OCI-LY1 (cell line): ENCODE data around the gene NR5A1.

Experiments
- H2AFZ ChIP-seq: fragments of 200-600 bp; sonication (generic), shearing (Covaris generic); 2 replicates; pipeline ENCODE4 v1.6.0; 2014; ENCODE audit warnings: antibody characterized with exemption, mild to moderate bottlenecking, low read length
- H3F3A ChIP-seq: fragments of 200-600 bp; sonication (generic), shearing (Covaris generic); 2 replicates; pipeline ENCODE4 v1.6.0; 2014; ENCODE audit warnings: mild to moderate bottlenecking, antibody characterized with exemption, low read length, moderate library complexity; ENCODE audit not compliant: insufficient read depth
- H3K27ac ChIP-seq: fragments of 200-600 bp; sonication (generic); 2 replicates; pipeline ENCODE4 v1.5.1; 2014; ENCODE audit warnings: low read length, mixed run types, mild to moderate bottlenecking, low read depth; ENCODE audit not compliant: poor library complexity, severe bottlenecking
- H3K27me3 ChIP-seq: fragments of 200-600 bp; sonication (generic); 2 replicates; pipeline ENCODE4 v1.6.0; 2014; ENCODE audit warnings: antibody characterized with exemption, mild to moderate bottlenecking, low read length, moderate library complexity; ENCODE audit not compliant: insufficient read depth
- H3K36me3 ChIP-seq: fragments of 200-600 bp; sonication (generic); 2 replicates; pipeline ENCODE4 v1.6.1; 2014; ENCODE audit warnings: mild to moderate bottlenecking, antibody characterized with exemption, low read length, moderate library complexity, mixed read lengths; ENCODE audit not compliant: insufficient read depth
- H3K4me1 ChIP-seq: fragments of 200-600 bp; sonication (generic); 2 replicates; pipeline ENCODE4 v1.5.1; 2014; ENCODE audit warnings: mild to moderate bottlenecking, low read length, moderate library complexity; ENCODE audit not compliant: insufficient read depth, severe bottlenecking
- H3K4me2 ChIP-seq: fragments of 200-600 bp; sonication (generic), shearing (Covaris generic); 2 replicates; pipeline ENCODE4 v1.6.1; 2014; ENCODE audit warnings: low read length
- H3K4me3 ChIP-seq: fragments of 200-600 bp; sonication (generic); 2 replicates; pipeline ENCODE4 v1.5.1; 2014; ENCODE audit warnings: low read length, low read depth, mild to moderate bottlenecking, mixed read lengths; ENCODE audit not compliant: poor library complexity, severe bottlenecking
- H3K79me2 ChIP-seq: fragments of 200-600 bp; shearing (Covaris generic); 2 replicates; pipeline ENCODE4 v1.6.1; 2016; ENCODE audit warnings: mixed run types, low read length, mixed read lengths; ENCODE audit not compliant: insufficient read depth
- H3K9ac ChIP-seq: fragments of 200-600 bp; sonication (generic), shearing (Covaris generic); 2 replicates; pipeline ENCODE4 v1.6.1; 2014; ENCODE audit warnings: mild to moderate bottlenecking, low read length, mixed read lengths
- H3K9me2 ChIP-seq: fragments of 200-600 bp; sonication (generic), shearing (Covaris generic); 2 replicates; pipeline ENCODE4 v1.6.1; 2014; ENCODE audit warnings: low read depth, mild to moderate bottlenecking, low read length, mixed read lengths
- H3K9me3 ChIP-seq: fragments of 200-600 bp; shearing (Covaris generic); 2 replicates; pipeline ENCODE4 v1.6.1; 2014; ENCODE audit warnings: low read length, mixed read lengths
- H4K20me1 ChIP-seq: fragments of 200-600 bp; sonication (generic), shearing (Covaris generic); 2 replicates; pipeline ENCODE4 v1.6.0; 2016; ENCODE audit warnings: mild to moderate bottlenecking, low read length; ENCODE audit not compliant: insufficient read depth
- EZH2 ChIP-seq: fragments of 200-600 bp; sonication (generic), shearing (Covaris generic); IDR thresholded peaks from 2 replicates; pipeline ENCODE4 v1.8.0; 2017; ENCODE audit warnings: borderline replicate concordance, mixed run types, mild to moderate bottlenecking, antibody characterized with exemption, low read length, moderate library complexity, mixed read lengths
- TF ChIP-seq, protein P1 (sequence below): fragments of 200-600 bp; sonication (generic), shearing (Covaris generic); IDR thresholded peaks from 2 replicates; pipeline ENCODE4 v1.5.1; 2017; ENCODE audit warnings: mild to moderate bottlenecking, antibody characterized with exemption, low read length, moderate library complexity, mixed read lengths

The NR5A1 gene

DNA sequence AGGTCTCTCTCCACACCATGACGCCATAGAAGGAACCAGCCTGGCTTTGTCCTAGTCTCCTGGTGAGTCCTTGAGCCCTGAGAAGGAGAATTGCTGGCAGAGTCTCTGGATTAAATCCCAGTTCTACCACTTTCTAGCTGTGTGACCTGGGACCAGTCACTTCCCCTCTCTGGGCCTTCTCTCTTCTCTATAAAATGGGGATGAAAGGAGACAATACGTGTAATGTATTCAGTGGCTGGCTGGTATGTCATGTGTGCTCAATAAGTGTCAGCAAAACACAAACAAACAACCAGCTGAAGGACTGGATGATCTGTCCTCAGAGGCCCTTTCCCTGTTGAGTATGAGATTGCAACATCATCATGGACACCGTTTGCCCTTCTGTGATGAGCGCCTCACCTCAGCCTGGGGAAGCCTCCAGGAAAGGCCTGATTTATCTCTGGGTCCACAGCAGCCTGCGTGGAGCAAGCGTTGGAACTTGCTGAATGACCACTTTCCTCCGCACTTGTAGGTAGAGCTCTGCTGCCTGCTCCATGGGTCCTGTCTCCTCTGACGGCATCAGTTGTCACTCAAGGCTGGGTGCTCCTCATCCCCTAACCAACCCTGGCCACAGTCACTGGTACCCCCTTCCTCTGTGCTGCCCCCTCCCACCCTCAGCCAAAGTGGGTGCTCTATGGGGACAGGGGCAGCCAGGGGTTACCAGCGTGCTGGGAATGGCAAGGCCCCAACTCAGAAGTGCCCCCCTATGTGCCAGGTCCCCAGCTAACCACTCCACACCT lies 3.6 kb upstream of the NR5A1 start:
- H3K27ac ChIP-seq: no peak overlapping the region
- no peaks in the 10 kb centered on the region for H3K9me2 ChIP-seq
- H2AFZ ChIP-seq: no peak overlapping the region
- no peak overlapping the region for H3K9ac ChIP-seq
- no peaks in the 10 kb centered on the region for H3K9me3 ChIP-seq
- H3K36me3 ChIP-seq: no peaks in the 10 kb centered on the region
- no peak overlapping the region for H3K4me3 ChIP-seq
- H4K20me1 ChIP-seq: no peaks in the 10 kb centered on the region
- no peaks in the 10 kb centered on the region for H3F3A ChIP-seq
- TF ChIP-seq, protein P1, sequence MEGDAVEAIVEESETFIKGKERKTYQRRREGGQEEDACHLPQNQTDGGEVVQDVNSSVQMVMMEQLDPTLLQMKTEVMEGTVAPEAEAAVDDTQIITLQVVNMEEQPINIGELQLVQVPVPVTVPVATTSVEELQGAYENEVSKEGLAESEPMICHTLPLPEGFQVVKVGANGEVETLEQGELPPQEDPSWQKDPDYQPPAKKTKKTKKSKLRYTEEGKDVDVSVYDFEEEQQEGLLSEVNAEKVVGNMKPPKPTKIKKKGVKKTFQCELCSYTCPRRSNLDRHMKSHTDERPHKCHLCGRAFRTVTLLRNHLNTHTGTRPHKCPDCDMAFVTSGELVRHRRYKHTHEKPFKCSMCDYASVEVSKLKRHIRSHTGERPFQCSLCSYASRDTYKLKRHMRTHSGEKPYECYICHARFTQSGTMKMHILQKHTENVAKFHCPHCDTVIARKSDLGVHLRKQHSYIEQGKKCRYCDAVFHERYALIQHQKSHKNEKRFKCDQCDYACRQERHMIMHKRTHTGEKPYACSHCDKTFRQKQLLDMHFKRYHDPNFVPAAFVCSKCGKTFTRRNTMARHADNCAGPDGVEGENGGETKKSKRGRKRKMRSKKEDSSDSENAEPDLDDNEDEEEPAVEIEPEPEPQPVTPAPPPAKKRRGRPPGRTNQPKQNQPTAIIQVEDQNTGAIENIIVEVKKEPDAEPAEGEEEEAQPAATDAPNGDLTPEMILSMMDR: no peak
- no peak for TF ChIP-seq EZH2
- no peaks in the 10 kb centered on the region for H3K79me2 ChIP-seq
- no peaks in the 10 kb centered on the region for H3K4me1 ChIP-seq
- no peaks in the 10 kb centered on the region; the same call in 1 of the 2 replicates for H3K27me3 ChIP-seq
- no peak overlapping the region for H3K4me2 ChIP-seq

DNA sequence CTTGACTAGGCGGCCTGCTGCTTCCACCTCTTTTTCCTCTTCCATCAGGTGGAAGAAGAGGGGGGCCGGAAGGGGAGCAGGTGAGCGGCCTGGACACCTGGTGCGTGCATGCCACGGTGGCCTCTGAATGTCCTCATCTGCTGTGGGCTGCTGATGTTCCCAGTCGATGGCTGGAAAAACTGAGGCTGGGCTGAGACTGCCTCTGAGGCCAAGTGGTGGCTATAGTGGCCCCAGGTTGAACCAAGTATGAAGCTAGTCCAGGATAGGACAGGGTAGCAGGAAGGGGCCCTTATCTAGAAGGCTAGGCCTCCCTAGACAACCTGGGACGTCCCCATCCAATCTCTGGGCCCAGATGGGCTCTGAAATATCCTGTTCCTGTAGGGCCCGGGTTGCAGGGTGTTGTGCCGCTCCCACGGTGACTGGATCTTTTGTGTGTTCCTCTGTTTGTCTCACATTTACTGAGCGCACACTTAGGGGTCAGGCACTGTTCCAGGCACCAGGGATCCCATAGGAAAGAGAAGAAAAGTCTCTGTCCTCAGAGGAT lies 753 bp upstream of the NR5A1 start:
- Histone ChIP-seq H3K79me2 (no peaks in the 10 kb centered on the region), H3K36me3 (no peaks in the 10 kb centered on the region), H3F3A (no peaks in the 10 kb centered on the region), H3K9me3 (no peaks in the 10 kb centered on the region), H3K27ac (no peak overlapping the region), H4K20me1 (no peaks in the 10 kb centered on the region), H3K4me2 (no peak overlapping the region), H3K4me1 (no peaks in the 10 kb centered on the region), H3K9me2 (no peaks in the 10 kb centered on the region), H2AFZ (no peak overlapping the region), H3K9ac (no peak overlapping the region), H3K4me3 (no peak overlapping the region), H3K27me3 (no peaks in the 10 kb centered on the region; the same call in 1 of the 2 replicates)
- TF ChIP-seq, protein P1: no peak
- TF ChIP-seq EZH2: no peak

DNA sequence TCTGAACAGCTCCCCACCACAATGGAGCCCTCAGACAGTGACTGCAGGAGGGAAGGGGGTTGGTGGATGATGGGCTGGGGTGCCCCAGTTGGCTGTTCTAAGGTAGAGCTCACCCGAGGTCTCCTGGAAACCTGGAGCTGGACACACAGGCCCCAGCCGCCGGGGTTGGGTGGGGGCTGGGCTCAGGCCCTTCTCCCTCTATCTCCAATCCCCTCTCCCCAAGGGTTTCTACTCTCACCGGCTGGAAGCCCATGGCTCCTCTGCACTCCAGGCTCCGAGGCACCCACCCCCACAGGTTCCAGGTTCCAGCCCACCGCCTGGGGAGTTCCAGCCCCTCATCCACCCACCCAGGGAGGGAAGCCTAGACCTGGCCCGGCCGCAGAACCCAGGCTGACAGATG lies 766 bp downstream of the NR5A1 start:
- Histone ChIP-seq H3K27ac (no peak overlapping the region), H3K36me3 (no peaks in the 10 kb centered on the region), H3K27me3 (no peaks in the 10 kb centered on the region; the same call in 1 of the 2 replicates), H3K9me2 (no peaks in the 10 kb centered on the region), H3K4me3 (no peak overlapping the region), H2AFZ (no peak overlapping the region), H3K79me2 (no peaks in the 10 kb centered on the region), H4K20me1 (no peaks in the 10 kb centered on the region), H3K4me1 (no peaks in the 10 kb centered on the region), H3K4me2 (no peak overlapping the region), H3F3A (no peaks in the 10 kb centered on the region), H3K9ac (no peak overlapping the region), H3K9me3 (no peaks in the 10 kb centered on the region)
- no peak for TF ChIP-seq EZH2
- TF ChIP-seq, protein P1: no peak
